ENCODE results near the gene OR5I1. TPM values are rescaled to one million over a fixed set of nuclear protein-coding genes. Genes with fewer than 3 reads are reported as not detected.

The OR5I1 gene
- total RNA-seq: not detected in 2 replicates

DNA sequence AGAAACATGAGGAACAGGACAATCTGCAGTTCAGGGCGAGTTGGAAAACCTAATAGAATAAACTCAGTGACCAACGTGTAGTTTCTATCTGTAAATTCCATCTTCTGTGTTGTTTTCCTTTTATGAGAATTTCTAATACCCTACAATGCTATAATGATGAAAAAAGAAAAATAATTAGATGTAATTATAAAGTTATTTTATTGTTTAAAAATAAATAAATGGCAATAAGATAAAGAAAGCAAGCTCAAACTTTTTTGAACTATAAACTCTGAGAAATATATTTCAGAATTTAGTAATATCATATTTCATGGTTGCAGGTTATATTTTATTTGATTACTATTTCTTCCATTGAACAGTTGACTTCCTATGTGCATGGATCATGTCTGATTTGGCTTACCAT, at the start of gene OR5I1:
Gene OR5I1, minus strand, starts transcription at position 101 of the 400 bp plus-strand sequence. Its CDS starts 0 bp downstream, at position 101.

DNA sequence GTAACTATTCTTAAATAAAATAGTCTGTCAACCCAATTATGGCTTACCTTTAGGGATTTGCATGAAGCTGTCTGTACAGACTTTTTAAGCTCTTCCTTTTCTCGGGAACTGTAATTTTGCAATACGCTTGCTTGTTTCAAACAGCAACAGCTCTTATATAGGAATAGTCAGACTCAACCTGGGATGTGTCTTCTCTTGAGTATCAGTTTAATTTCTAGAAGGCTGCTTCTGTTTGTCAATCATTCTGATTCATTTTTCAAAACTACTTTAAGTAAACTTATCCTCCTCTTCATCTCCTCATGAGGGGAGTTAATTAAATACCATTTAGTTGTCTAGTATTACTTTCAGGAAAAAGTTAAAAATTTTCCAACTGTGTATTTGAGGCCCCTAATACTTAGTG, 33.6 kb upstream of the OR5I1 start, which contains the start of gene OR10AG1:
Gene OR10AG1, minus strand, starts transcription at position 101 of the 400 bp plus-strand sequence. Its CDS starts 38 bp downstream, at position 63.

DNA sequence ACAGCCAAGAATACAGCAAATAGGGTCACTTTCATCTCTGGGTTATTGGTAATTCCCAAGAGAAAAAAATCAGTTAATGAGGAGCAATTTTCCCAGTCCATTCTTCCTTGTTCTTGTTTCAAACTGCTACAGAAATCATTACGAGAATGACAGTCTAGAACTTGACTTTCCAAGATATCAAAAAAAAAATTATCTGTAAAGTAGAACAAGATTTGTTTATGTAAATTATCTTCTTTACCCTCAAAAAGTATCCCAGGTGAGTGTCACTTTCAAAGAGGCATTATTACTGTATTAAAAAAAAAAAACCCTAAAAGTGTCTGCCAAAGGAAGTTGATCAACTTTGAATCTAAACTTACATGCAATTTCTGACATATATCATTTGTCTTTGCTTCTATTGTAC, 21.7 kb downstream of the OR5I1 start, which contains the start of gene OR5W2:
Gene OR5W2, minus strand, starts transcription at position 101 of the 400 bp plus-strand sequence. Its CDS starts 0 bp downstream, at position 101.

Other genes with a start within 250 kb of the OR5I1 start
- gene OR5D13, start 163.0 kb downstream of the OR5I1 start, total RNA-seq: not detected in 2 replicates
- gene OR5D14, start 140.8 kb downstream of the OR5I1 start, total RNA-seq: not detected in 2 replicates
- gene OR5L1, start 125.0 kb downstream of the OR5I1 start, total RNA-seq: not detected in 2 replicates
- not detected in 2 replicates for gene OR5D18, start 116.8 kb downstream of the OR5I1 start, total RNA-seq
- not detected in 2 replicates for gene OR5L2, start 109.2 kb downstream of the OR5I1 start, total RNA-seq
- not detected in 2 replicates for gene OR5D16, start 97.6 kb downstream of the OR5I1 start, total RNA-seq
- not detected in 2 replicates for gene TRIM51, start 53.1 kb downstream of the OR5I1 start, total RNA-seq
- gene OR5W2, start 21.8 kb downstream of the OR5I1 start, total RNA-seq: not detected in 2 replicates
- not detected in 2 replicates for gene OR10AG1, start 33.5 kb upstream of the OR5I1 start, total RNA-seq
- not detected in 2 replicates for gene OR5F1, start 58.2 kb upstream of the OR5I1 start, total RNA-seq
- gene OR5AS1, start 91.3 kb upstream of the OR5I1 start, total RNA-seq: not detected in 2 replicates
- gene OR8I2, start 156.9 kb upstream of the OR5I1 start, total RNA-seq: not detected in 2 replicates
- gene OR8H2, start 167.3 kb upstream of the OR5I1 start, total RNA-seq: not detected in 2 replicates
- not detected in 2 replicates for gene OR8H3, start 186.0 kb upstream of the OR5I1 start, total RNA-seq
- gene OR8J3, start 203.8 kb upstream of the OR5I1 start, total RNA-seq: not detected in 2 replicates
- gene OR8K5, start 223.9 kb upstream of the OR5I1 start, total RNA-seq: not detected in 2 replicates
- not detected in 2 replicates for gene OR5J2, start 240.2 kb upstream of the OR5I1 start, total RNA-seq